Activated CD4-positive, alpha-beta T cell treated with anti-CD3 and anti-CD28 coated beads for 36 hours (primary cell): ENCODE data around the gene RBM41. TPM values are rescaled to one million over a fixed set of nuclear protein-coding genes. Genes with fewer than 3 reads are reported as not detected.
A peak's percentile ranks its signal among the peaks of the same experiment; 100 is the strongest.
"Not testable (repeated sequence)": the region's sequence is repeated elsewhere in the genome, so short reads cannot be mapped to it uniquely, and the experiment has no call there.

Source experiments
- ATAC-seq: fragments of 200-7000 bp; cut with Tn5 transposase; one replicate; pipeline ENCODE4 v1.10.0; 2021; ENCODE audit warnings: mild to moderate bottlenecking, moderate library complexity
- CTCF ChIA-PET: fragments of 350-600 bp; sonication (Branson Sonifier 250); formaldehyde crosslinking; loops from one replicate; lab custom pipeline; 2021; ENCODE audit warnings: antibody characterized with exemption; lab: Charles Lee
- POLR2A ChIA-PET: fragments of 350-600 bp; sonication (Branson Sonifier 250); formaldehyde crosslinking; loops from one replicate; lab custom pipeline; 2021; ENCODE audit warnings: antibody characterized with exemption, inconsistent platforms; lab: Charles Lee
- DNase-seq: peaks from one replicate; pipeline ENCODE4 v3.0.0-alpha.2; 2020
- H3K27ac Mint-ChIP-seq: one replicate; pipeline ENCODE4 v1.8.0; 2021; ENCODE audit warnings: mixed read lengths
- H3K27me3 Mint-ChIP-seq: one replicate; pipeline ENCODE4 v1.8.0; 2021; ENCODE audit warnings: mixed read lengths
- H3K36me3 Mint-ChIP-seq: one replicate; pipeline ENCODE4 v1.8.0; 2021; ENCODE audit warnings: low read depth, mixed read lengths
- H3K4me1 Mint-ChIP-seq: one replicate; pipeline ENCODE4 v1.8.0; 2021; ENCODE audit warnings: mixed read lengths
- H3K4me3 Mint-ChIP-seq: one replicate; pipeline ENCODE4 v1.8.0; 2021; ENCODE audit warnings: mild to moderate bottlenecking, moderate library complexity, mixed read lengths
- H3K9me3 Mint-ChIP-seq: one replicate; pipeline ENCODE4 v1.8.0; 2021; ENCODE audit warnings: low read depth, mixed read lengths
- intact Hi-C, 2 experiments: fragments of 100-400 bp; cut with DNase I in 1 of 2; cut with micrococcal nuclease in 1 of 2; formaldehyde crosslinking; loops; one replicate each; pipeline versions ENCODE4 v1.14.2 to v1.15.1; 2022 to 2024; cut with DNase I, micrococcal nuclease
- total RNA-seq, 2 experiments: library from RNA; stranded (reverse); gene quantifications; one replicate each; pipeline ENCODE4 v1.2.3, GENCODE V29; 2021

The RBM41 gene
- 10 to 100 TPM; 12.0 to 12.2 TPM for total RNA-seq

DNA sequence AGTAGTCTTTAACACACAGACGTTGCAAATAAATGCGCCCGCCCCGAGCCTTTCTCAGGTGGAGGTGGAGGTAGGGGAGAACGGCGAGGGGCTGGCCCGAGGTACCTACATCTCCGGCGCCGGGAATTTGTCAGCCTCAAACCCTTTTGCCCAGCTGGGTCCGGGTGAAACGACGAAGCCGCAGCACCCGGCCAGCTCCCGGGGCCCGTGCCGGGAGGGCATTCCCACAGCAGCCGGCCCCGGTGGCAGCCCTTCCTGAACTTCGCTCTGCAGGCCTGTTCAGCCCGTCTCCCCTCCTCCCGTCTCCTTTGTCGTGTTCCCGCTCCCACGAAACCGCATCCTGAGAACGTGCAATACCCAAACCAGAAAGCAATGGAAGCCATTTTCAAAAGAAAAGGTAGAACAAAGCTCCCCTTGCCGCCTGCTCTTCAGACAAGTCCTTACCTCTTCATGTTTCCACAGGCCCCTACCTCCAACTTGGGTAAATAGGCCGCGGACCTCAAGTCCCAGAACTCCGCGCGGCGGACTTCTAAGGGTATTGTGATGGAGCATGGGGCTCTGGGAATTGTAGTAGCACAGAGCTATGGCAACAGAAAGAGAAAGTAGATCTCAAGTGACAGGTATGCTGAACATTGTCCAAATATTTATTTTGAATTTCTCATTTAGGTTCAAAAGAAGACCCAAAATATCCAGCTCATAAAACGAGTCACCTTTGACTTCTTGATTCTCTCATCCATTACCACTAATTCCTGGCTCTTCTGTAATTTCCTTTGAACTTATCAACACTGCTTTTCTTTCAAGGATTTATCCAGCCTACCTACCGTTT, at the start of gene RBM41:
TSS of gene RBM41 (minus strand) at position 501 of the 826 bp plus-strand sequence. CDS start at position 452, 49 bp downstream.
- intact Hi-C loops = loop anchor here (2.0 to 5.0 kb wide), 6 partner anchors 88 to 972 kb away; partner anchors contain the start of genes DNAAF6 (in 2 of the 2), NUP62CL (in 2 of the 2), ATG4A (in 1 of the 2) and NCBP2L (in 1 of the 2)
- Mint-ChIP-seq H3K4me1 (peaks cover 27% of the 10 kb centered on the region), H3K9me3 (no peaks in the 10 kb centered on the region), H3K27me3 (no peaks in the 10 kb centered on the region), H3K27ac (peak within 1 kb of the TSS; percentile 98), H3K36me3 (peaks cover 34% of the 10 kb centered on the region), H3K4me3 (peak within 1 kb of the TSS; percentile 99)
- CTCF ChIA-PET = no interaction called here
- POLR2A ChIA-PET = no interaction called here
- DNase-seq (peak; percentile 81), ATAC-seq (peak; percentile 99)

DNA sequence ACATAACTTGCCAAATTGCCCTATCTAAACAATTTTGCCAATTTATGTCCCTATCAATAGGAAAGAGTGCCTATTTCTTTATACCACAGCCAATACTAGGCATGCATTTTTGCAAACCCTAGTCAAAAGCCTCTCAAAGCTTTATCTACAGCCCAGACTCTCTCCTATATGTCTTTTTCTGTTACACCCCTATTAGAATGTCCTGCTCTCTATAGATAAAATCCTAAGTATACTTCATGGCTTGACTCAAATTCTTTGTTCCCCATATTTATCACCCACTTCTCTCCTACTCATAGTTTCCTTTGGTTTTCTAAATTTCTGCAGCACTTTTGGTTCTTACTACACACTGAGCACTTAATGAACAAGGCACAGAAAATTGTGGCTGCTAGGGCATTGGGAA, 49.6 kb upstream of the RBM41 start:
- peaks cover 2% of the 10 kb centered on the region for H3K4me1 Mint-ChIP-seq
- no peaks in the 10 kb centered on the region for H3K9me3 Mint-ChIP-seq
- intact Hi-C loops = no loop called here
- ATAC-seq (no peak), DNase-seq (no peak)
- ChIA-PET POLR2A (no interaction called here), CTCF (no interaction called here)
- no peaks in the 10 kb centered on the region for H3K27me3 Mint-ChIP-seq
- no peak overlapping the region for H3K4me3 Mint-ChIP-seq
- no peak overlapping the region for H3K27ac Mint-ChIP-seq
- no peaks in the 10 kb centered on the region for H3K36me3 Mint-ChIP-seq

DNA sequence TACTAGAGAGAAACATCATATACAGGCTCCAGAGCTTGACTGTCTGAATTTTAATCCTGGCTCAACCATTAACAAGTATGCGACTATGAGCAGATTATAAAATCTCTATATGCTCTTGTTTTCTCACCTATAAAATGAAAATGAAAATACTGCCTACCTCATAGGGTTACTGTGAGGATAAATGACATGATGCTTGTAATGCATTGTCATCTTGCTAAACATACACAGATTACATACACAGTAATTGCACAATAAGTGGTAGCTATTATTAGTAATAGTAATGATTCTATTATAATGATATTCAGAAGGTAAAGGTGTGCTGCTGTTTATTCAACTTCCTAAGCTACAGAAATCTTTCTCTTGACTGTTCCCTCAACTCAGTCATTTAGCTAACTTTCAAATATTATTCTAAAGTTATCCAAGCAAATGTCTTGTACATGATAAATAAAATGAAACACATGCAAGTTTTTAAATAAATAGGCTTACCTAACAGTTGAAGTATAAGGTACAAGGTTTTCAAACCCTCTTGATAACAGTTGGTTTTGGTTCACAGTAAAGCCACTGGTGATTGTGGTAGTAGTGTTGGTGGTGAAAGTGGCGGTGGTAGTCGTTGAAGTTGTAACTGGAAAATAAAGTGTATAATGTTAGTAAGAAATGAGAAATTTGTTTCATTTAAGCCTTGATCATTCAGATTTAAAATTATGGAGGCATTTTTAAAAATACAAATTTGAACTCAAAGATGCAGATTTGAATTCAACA, 48.7 kb upstream of the RBM41 start:
- ATAC-seq (no peak), DNase-seq (no peak)
- Mint-ChIP-seq H3K27me3 (no peaks in the 10 kb centered on the region), H3K27ac (no peak overlapping the region), H3K36me3 (no peaks in the 10 kb centered on the region), H3K9me3 (no peaks in the 10 kb centered on the region), H3K4me3 (no peak overlapping the region), H3K4me1 (peaks cover 2% of the 10 kb centered on the region)
- ChIA-PET POLR2A (no interaction called here), CTCF (no interaction called here)
- intact Hi-C loops = no loop called here

DNA sequence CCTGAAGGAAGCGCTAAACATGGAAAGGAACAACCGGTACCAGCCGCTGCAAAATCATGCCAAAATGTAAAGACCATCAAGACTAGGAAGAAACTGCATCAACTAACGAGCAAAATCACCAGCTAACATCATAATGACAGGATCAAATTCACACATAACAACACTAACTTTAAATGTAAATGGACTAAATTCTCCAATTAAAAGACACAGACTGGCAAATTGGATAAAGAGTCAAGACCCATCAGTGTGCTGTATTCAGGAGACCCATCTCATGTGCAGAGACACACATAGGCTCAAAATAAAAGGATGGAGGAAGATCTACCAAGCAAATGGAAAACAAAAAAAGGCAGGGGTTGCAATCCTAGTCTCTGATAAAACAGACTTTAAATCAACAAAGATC, 39.0 kb upstream of the RBM41 start:
- H3K4me1 Mint-ChIP-seq, ATAC-seq, DNase-seq, H3K27ac Mint-ChIP-seq, POLR2A ChIA-PET, CTCF ChIA-PET, H3K4me3 Mint-ChIP-seq, intact Hi-C loops, H3K36me3 Mint-ChIP-seq, H3K9me3 Mint-ChIP-seq, H3K27me3 Mint-ChIP-seq: not testable (repeated sequence)

DNA sequence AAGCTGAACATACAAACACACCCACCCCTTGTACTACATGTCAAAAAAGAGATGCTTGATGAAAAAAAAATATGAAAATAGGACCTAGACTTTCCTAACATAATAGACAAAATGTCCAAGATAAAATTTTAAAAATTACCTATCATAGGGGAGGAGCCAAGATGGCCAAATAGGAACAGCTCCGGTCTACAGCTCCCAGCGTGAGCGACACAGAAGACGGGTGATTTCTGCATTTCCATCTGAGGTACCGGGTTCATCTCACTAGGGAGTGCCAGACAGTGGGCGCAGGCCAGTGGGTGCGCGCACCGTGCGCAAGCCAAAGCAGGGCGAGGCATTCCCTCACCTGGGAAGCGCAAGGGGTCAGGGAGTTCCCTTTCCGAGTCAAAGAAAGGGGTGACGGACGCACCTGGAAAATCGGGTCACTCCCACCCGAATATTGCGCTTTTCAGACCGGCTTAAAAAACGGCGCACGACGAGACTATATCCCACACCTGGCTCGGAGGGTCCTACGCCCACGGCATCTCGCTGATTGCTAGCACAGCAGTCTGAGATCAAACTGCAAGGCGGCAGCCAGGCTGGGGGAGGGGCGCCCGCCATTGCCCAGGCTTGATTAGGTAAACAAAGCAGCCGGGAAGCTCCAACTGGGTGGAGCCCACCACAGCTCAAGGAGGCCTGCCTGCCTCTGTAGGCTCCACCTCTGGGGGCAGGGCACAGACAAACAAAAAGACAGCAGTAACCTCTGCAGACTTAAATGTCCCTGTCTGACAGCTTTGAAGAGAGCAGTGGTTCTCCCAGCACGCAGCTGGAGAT, 37.2 kb upstream of the RBM41 start:
- H3K4me1 Mint-ChIP-seq, H3K36me3 Mint-ChIP-seq, CTCF ChIA-PET, intact Hi-C loops, DNase-seq, H3K27ac Mint-ChIP-seq, POLR2A ChIA-PET, H3K27me3 Mint-ChIP-seq, H3K9me3 Mint-ChIP-seq: not testable (repeated sequence)
- peak overlapping the region; percentile 49 for H3K4me3 Mint-ChIP-seq
- peak; percentile 43 for ATAC-seq

DNA sequence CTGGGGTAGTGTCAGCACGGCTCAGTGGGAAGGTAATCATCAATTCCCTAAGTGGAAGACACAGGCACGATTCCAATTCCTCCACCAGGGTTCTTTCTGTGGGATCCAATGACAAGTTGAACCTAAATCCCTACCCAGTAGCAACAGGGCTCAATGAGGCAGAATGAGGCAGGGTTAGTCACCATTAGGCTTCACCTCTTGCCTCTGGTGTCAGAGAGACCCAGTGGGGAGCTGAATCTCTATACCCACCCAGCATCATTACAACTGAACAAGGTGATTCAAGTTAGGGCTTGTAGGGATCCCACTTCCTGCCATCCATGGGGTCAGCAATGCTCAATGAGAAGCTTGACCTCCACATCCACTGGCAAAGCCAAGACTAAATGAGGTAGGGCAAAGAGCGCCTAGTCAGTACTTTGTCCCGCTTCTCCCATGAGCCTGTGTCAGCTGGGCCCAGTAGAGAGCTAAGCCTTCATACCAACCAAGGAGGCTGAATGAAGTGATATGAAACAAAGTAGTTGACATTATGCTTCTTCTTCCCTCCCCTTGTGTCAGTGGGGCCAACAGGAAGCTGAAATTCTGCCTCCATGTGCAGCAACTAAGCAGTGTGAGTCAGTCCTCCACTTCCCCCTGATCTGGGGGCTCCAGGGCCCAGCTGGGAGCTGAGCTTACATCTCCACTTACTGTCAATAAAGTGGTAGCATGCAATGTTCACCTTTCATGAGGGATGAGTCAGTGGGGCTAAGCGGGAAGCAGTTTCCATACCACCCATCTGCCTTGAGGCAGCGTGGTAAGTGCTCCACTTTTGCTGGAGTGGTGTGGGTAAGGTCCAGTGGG, 36.4 kb upstream of the RBM41 start:
- no peak overlapping the region for H3K27ac Mint-ChIP-seq
- peak; percentile 91 for ATAC-seq
- CTCF ChIA-PET = no interaction called here

DNA sequence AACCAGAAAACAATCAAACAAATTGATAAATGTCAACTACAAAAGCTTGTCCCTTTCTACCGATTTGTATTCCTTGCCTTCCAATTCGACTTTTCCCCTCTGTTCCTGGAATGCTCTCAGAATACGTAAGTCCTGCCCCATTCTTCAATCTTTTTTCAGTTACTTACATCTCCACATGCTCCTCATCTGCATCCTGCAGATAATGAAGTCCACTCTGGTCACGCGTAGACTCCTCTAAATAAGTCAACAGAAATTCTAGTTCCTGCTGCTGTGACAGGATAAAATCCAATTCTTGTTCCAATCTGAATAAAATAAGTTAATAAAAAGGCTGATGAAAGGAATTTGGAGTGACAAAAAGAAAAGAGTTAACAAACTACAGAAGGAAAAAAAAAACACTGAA, 34.4 kb upstream of the RBM41 start:
- Mint-ChIP-seq H3K27me3 (no peaks in the 10 kb centered on the region), H3K4me1 (no peaks in the 10 kb centered on the region), H3K36me3 (no peaks in the 10 kb centered on the region), H3K27ac (no peak overlapping the region), H3K9me3 (no peaks in the 10 kb centered on the region), H3K4me3 (no peak overlapping the region)
- DNase-seq (no peak), ATAC-seq (no peak)
- intact Hi-C loops = no loop called here
- ChIA-PET CTCF (no interaction called here), POLR2A (no interaction called here)

More for the DNA sequence above, 36.4 kb upstream of the RBM41 start:
- no peaks in the 10 kb centered on the region for H3K27me3 Mint-ChIP-seq
- H3K9me3 Mint-ChIP-seq = no peaks in the 10 kb centered on the region
- intact Hi-C loops = no loop called here
- no peaks in the 10 kb centered on the region for H3K36me3 Mint-ChIP-seq
- DNase-seq = peak; percentile 51
- H3K4me1 Mint-ChIP-seq = no peaks in the 10 kb centered on the region
- H3K4me3 Mint-ChIP-seq = peak overlapping the region; percentile 49
- POLR2A ChIA-PET = no interaction called here

DNA sequence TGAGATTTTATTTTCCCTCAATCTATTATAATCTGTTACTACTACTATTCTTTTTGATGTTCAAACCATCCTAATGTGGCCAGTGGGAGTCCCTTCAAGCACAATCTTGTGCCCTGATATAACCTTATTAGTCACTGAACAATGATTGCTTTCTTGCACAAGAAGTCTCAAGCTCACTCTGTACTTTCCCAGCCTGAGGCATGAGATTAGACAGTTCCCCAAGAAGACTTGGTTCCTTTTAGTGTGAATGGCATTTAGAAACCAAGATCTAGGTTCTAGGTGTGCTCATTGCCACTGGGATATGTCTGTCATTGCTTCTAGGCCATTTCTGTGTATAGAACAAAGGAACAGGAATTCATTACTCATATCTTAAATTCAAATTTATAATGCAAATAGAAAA, 28.0 kb upstream of the RBM41 start:
- ATAC-seq (no peak), DNase-seq (no peak)
- Mint-ChIP-seq H3K27ac (no peak overlapping the region), H3K4me3 (no peak overlapping the region), H3K9me3 (no peaks in the 10 kb centered on the region), H3K36me3 (no peaks in the 10 kb centered on the region), H3K27me3 (no peaks in the 10 kb centered on the region), H3K4me1 (no peaks in the 10 kb centered on the region)
- POLR2A ChIA-PET = no interaction called here
- CTCF ChIA-PET = no interaction called here
- intact Hi-C loops = no loop called here

DNA sequence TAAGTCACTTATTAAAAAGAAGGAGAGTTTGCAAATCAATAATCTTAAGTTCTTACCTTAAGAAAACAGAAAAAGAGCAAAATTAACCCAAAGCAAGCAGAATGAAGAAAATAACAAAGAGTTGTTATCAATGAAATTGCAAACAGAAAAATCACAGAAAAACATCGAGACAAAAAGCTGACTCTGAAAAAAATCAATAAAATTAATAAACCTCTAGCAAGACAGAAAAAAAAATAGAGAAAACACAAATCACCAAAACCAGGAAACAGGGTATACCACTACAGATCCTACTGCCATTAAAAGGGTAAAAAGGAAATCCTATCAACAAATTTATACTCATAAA, 17.3 kb upstream of the RBM41 start:
- no peaks in the 10 kb centered on the region for H3K27me3 Mint-ChIP-seq
- no peaks in the 10 kb centered on the region for H3K9me3 Mint-ChIP-seq
- H3K36me3 Mint-ChIP-seq = no peaks in the 10 kb centered on the region
- ChIA-PET CTCF (no interaction called here), POLR2A (no interaction called here)
- intact Hi-C loops = no loop called here
- DNase-seq = no peak
- H3K4me3 Mint-ChIP-seq = no peak overlapping the region
- ATAC-seq = no peak
- H3K27ac Mint-ChIP-seq = peak overlapping the region; percentile 81
- H3K4me1 Mint-ChIP-seq = peaks cover 12% of the 10 kb centered on the region

DNA sequence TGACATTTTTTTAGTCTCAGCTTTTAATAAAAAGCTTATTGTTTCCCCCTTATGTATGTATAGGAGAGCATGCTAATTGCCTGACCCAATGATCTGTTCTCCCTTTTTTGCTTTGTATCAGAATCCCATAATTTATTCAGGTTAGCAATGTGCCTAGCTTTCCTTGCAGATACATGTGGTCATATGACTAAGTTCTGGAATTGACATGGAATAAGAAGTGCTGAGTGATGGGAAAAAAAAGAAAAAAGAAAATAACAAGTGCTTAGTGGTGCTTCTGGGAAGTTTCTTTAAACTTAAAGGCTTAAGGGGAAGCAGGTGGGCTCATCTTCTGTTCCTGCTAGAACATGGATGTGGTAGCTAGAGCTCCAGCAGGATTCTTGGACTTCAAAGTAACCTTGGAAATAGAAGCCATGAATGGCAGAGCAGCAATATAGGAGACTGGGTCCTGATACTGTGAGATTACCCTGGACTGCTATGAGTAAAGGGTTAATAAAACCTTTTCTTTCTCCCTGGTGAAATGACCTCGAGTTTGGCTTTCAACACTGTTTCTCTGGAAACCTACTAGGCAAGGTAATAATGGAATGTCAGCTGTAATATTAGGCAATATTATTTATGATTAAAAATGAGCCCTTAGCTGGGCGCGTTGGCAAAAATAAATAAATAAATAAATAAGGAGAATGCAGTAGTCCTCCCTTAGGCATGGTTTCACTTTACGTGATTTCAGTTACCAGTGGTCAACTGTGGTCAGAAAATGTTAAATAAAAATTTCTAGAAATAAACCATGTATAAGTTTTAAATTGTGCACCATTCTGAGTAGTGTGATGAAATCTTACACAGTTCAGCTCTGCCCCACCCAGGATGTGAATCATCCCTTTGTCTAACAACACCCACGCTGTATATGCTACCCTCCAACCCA, 16.7 kb upstream of the RBM41 start:
- Mint-ChIP-seq H3K27ac (peak overlapping the region; percentile 81), H3K4me3 (no peak overlapping the region), H3K4me1 (peaks cover 12% of the 10 kb centered on the region), H3K9me3 (no peaks in the 10 kb centered on the region), H3K27me3 (no peaks in the 10 kb centered on the region), H3K36me3 (no peaks in the 10 kb centered on the region)
- ATAC-seq = peak; percentile 85
- CTCF ChIA-PET = no interaction called here
- POLR2A ChIA-PET = interaction anchor here (0.6 kb wide), 1 partner anchor 65 kb away, joined by 5 read pairs; no protein-coding TSS in a partner anchor
- DNase-seq = peak; percentile 42
- intact Hi-C loops = no loop called here
